H1 (cell line): ENCODE data around the gene PI4KB. TPM values are rescaled to one million over a fixed set of nuclear protein-coding genes. Genes with fewer than 3 reads are reported as not detected.

ENCODE experiments used
- CTBP2 ChIP-seq: IDR thresholded peaks from 2 replicates; pipeline ENCODE4 v1.7.0; 2011; ENCODE audit warnings: borderline replicate concordance, mild to moderate bottlenecking, moderate library complexity, mixed read lengths, low read length; ENCODE audit not compliant: insufficient read depth, insufficient read length
- EGR1 ChIP-seq: IDR thresholded peaks from 2 replicates; pipeline ENCODE4 v1.6.1; 2011; ENCODE audit warnings: low read depth, low read length, borderline replicate concordance
- GTF2F1 ChIP-seq: IDR thresholded peaks from 2 replicates; pipeline ENCODE4 v1.6.1; 2012; ENCODE audit warnings: low read depth, low read length, improper control_type of control experiment, borderline replicate concordance
- JUND ChIP-seq: IDR thresholded peaks from 2 replicates; pipeline ENCODE4 v1.6.1; 2011; ENCODE audit warnings: mild to moderate bottlenecking, improper control_type of control experiment, low read length
- PHF8 ChIP-seq: fragments of 200-600 bp; sonication (generic); conservative IDR thresholded peaks from 2 replicates; pipeline ENCODE4 v1.7.1; 2012; ENCODE audit warnings: low read depth, mild to moderate bottlenecking, inconsistent platforms, low read length, moderate library complexity
- RAD21 ChIP-seq, 2 experiments: IDR thresholded peaks in 1 of 2; conservative IDR thresholded peaks in 1 of 2; 2 replicates each; pipeline ENCODE4 v1.6.1; 2011; ENCODE audit warnings: low read depth in 2 of 2, low read length in 2 of 2, improper control_type of control experiment in 1 of 2, inconsistent platforms in 1 of 2, mild to moderate bottlenecking in 1 of 2, moderate library complexity in 1 of 2
- TBP ChIP-seq: IDR thresholded peaks from 2 replicates; pipeline ENCODE4 v1.6.1; 2011; ENCODE audit warnings: low read depth, low read length, improper control_type of control experiment
- polyA plus RNA-seq, 7 experiments: library from polyadenylated mRNA; depleted of rRNA in 3 of 7; stranded (reverse) in 5 of 7; unstranded in 2 of 7; fragments of >200 nt in 5 of 7; fragments of 200-250 nt in 2 of 7; gene quantifications; 1 replicate in 5 of 7; 2 replicates in 1 of 7; 4 replicates in 1 of 7; pipeline versions ENCODE4 v1.2.1 to v1.2.3, GENCODE V29; 2011 to 2013; ENCODE audit warnings: missing spikeins in 2 of 7, mixed read lengths in 2 of 7
- total RNA-seq: library from RNA; stranded (reverse); fragmentation: NEBNext Ultra II Directional; extraction: Animal tissue kit (Norgen Biotek cat#: 25700); gene quantifications from 2 replicates; pipeline ENCODE4 v1.2.1, GENCODE V29; 2021

PI4KB gene
- total and polyA plus RNA-seq, 2 of the 8 experiments (the other 6 are each of a cell fraction or from before 2014, with no cell fraction given), result 30.1 to 37.1 TPM

- no peak for TF ChIP-seq RAD21 (IDR thresholded peaks at IDR 0.05 in 1 of 2, conservative IDR thresholded peaks at IDR 0.05 in 1 of 2; ENCODE audit: low read depth in 2 of 2, low read length in 2 of 2)
- no peak for TF ChIP-seq GTF2F1
- TF ChIP-seq JUND, result no peak
- TF ChIP-seq PHF8, result no peak
- no peak for TF ChIP-seq CTBP2
- no peak for TF ChIP-seq TBP
- TF ChIP-seq EGR1, result no peak
Observed at GRCh38 chr1:151284013-151284577, 43.1 kb downstream of the PI4KB start (continued).
